Nephron (organoid): ENCODE results near the gene ACKR3.

Experiments
- H3K27ac Mint-ChIP-seq, 3 experiments: 2 replicates each; pipeline ENCODE4 v1.8.0; 2020; ENCODE audit warnings: mixed read lengths in 3 of 3, mild to moderate bottlenecking in 2 of 3, moderate library complexity in 1 of 3
- H3K27me3 Mint-ChIP-seq: 2 replicates; pipeline ENCODE4 v1.8.0; 2021; ENCODE audit warnings: low read depth, mild to moderate bottlenecking, moderate library complexity, mixed read lengths
- H3K36me3 Mint-ChIP-seq: 2 replicates; pipeline ENCODE4 v1.8.0; 2020; ENCODE audit warnings: low read depth, mixed read lengths
- H3K4me1 Mint-ChIP-seq: 2 replicates; pipeline ENCODE4 v1.8.0; 2020; ENCODE audit warnings: mixed read lengths
- H3K4me3 Mint-ChIP-seq, 3 experiments: 2 replicates each; pipeline ENCODE4 v1.8.0; 2020; ENCODE audit warnings: mild to moderate bottlenecking in 3 of 3, mixed read lengths in 3 of 3, moderate library complexity in 2 of 3
- H3K9me3 Mint-ChIP-seq: 2 replicates; pipeline ENCODE4 v1.8.0; 2020; ENCODE audit warnings: mixed read lengths
- CTCF ChIP-seq, 3 experiments: fragments of 200-600 bp; sonication (generic); IDR thresholded peaks; one replicate each; pipeline ENCODE4 v1.5.0; 2021; ENCODE audit warnings: antibody characterized with exemption in 3 of 3; ENCODE audit not compliant: unreplicated experiment in 3 of 3

ACKR3 gene

DNA sequence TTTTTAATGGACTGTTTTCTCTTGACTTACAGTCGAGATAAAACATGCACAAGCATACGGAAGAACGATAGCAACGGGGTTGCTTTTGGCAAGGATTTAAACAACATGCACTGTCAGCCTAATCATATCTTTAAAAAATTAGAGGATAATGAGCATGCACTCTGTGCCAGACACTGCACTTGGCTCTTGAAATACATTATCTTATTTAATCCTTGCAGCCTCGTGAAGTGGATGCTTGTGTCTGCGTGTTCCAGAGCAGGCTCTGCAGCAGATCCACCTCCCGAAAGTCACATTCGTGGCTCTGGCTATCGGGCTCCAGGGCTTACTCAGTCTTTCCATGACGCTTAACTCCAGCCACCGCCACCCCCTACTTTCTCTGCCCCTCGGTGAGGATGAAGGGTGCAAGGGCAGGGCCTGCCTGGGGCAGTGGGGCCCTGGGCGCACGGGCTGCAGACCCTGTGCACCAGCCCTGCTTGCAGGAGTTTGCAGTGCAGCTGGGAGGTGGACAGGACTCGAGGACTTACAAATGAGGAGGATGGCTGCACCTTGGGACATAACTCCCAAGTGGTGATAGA lies 61.7 kb downstream of the ACKR3 start:
- H3K4me3 Mint-ChIP-seq = no peak overlapping the region

DNA sequence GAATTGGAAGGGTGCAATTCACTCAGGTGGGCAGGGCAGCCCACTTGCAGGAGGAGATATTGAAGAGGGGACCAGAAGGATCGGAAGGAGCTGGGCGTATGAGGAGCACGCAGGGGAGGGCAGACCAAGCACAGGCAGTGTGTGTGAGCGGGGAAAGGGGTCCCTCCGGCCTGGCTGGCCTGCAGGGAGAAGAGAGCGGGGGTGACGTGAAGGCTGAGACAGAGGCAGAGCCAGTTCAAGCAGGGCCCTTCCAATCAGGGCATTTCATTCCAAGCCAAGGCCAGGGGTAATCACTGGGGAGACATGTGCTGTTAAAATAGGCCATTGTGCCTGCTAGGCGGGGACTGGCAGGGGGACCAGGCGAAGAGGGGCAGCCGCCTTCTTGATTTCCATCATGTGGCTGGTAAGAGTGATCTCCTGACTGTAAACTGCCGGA lies 62.2 kb downstream of the ACKR3 start:
- no peaks in the 10 kb centered on the region for H3K36me3 Mint-ChIP-seq
- H3K4me3 Mint-ChIP-seq = no peak overlapping the region
- peaks cover 13% of the 10 kb centered on the region for H3K4me1 Mint-ChIP-seq
- H3K9me3 Mint-ChIP-seq = no peaks in the 10 kb centered on the region
- H3K27me3 Mint-ChIP-seq = peaks cover 43% of the 10 kb centered on the region
- H3K27ac Mint-ChIP-seq = no peak overlapping the region
- TF ChIP-seq CTCF (IDR thresholded peaks at IDR 0.05; ENCODE audit: unreplicated experiment in 3 of 3) = no peak

More for the DNA sequence above, 61.7 kb downstream of the ACKR3 start:
- TF ChIP-seq CTCF (IDR thresholded peaks at IDR 0.05; ENCODE audit: unreplicated experiment in 3 of 3) = no peak
- Mint-ChIP-seq H3K9me3 (no peaks in the 10 kb centered on the region), H3K27me3 (peaks cover 41% of the 10 kb centered on the region), H3K36me3 (no peaks in the 10 kb centered on the region), H3K4me1 (peaks cover 13% of the 10 kb centered on the region), H3K27ac (peak overlapping the region; percentile 37 to 74 (median 66))
